Body of pancreas (tissue), 4 donors: ENCODE results near the gene ZFYVE21. TPM values are rescaled to one million over a fixed set of nuclear protein-coding genes. Genes with fewer than 3 reads are reported as not detected.

Experiments
- ATAC-seq: fragments of 150-250 bp; one replicate; pipeline ENCODE4 v1.9.1; 2016
- DNase-seq, 4 donors: peaks; one replicate each; pipeline ENCODE4 v3.0.0-alpha.2; 2019
- H3K27ac ChIP-seq, 4 donors: fragments of 200-600 bp; sonication (generic); 1 replicate in 3 of 4; 2 replicates in 1 of 4; pipeline versions ENCODE4 v1.5.1 to v1.6.1; 2016 to 2019; ENCODE audit warnings: mild to moderate bottlenecking in 1 of 4, mixed read lengths in 1 of 4, moderate library complexity in 1 of 4
- H3K27me3 ChIP-seq, 2 donors: fragments of 200-600 bp; sonication (generic); one replicate each; pipeline ENCODE4 v1.6.0; 2016; ENCODE audit warnings: mild to moderate bottlenecking in 1 of 2
- H3K36me3 ChIP-seq, 2 donors: fragments of 200-600 bp; sonication (generic); replicated peaks in 1 of 2; 2 replicates each; pipeline ENCODE4 v1.5.1; 2016; ENCODE audit warnings: low read depth in 2 of 2; ENCODE audit not compliant: insufficient read depth in 1 of 2
- H3K4me1 ChIP-seq: fragments of 200-600 bp; sonication (generic); one replicate; pipeline ENCODE4 v1.6.0; 2016
- H3K4me3 ChIP-seq, 2 donors: fragments of 200-600 bp; sonication (generic); 1 replicate in 1 of 2; 2 replicates in 1 of 2; pipeline ENCODE4 v1.5.1; 2016 to 2019
- H3K9me3 ChIP-seq, 3 donors: fragments of 200-600 bp; sonication (generic); 1 replicate in 2 of 3; 2 replicates in 1 of 3; pipeline ENCODE4 v1.5.1; 2016
- CTCF ChIP-seq, 7 experiments: fragments of 450-650 bp in 4 of 7; fragments of 200-600 bp in 3 of 7; sonication (generic) in 3 of 7; IDR thresholded peaks; one replicate each; pipeline ENCODE4 v1.5.1; 2016 to 2019; ENCODE audit warnings: antibody characterized with exemption in 7 of 7
- POLR2A ChIP-seq, 3 donors: fragments of 450-650 bp; IDR thresholded peaks; one replicate each; pipeline ENCODE4 v1.6.1; 2016; ENCODE audit warnings: antibody characterized with exemption in 3 of 3, mild to moderate bottlenecking in 2 of 3
- WGBS, 2 donors: methylation state at CpG; one replicate each; pipeline ENCODE4 v1.1.5; 2017; 5-methylcytosine and 5-hydroxymethylcytosine counted together
- intact Hi-C: fragments of 100-400 bp; cut with DNase I; formaldehyde crosslinking; loops from one replicate; pipeline ENCODE4 v1.15.1; 2023
- total RNA-seq, 2 donors: library from RNA; depleted of rRNA; stranded (reverse); fragments of >200 nt; gene quantifications; one replicate each; pipeline ENCODE4 v1.1.0, GENCODE V29; 2016

ZFYVE21 gene
- total RNA-seq, 2 donors from 2014 or later: 32.9 to 82.4 TPM

DNA sequence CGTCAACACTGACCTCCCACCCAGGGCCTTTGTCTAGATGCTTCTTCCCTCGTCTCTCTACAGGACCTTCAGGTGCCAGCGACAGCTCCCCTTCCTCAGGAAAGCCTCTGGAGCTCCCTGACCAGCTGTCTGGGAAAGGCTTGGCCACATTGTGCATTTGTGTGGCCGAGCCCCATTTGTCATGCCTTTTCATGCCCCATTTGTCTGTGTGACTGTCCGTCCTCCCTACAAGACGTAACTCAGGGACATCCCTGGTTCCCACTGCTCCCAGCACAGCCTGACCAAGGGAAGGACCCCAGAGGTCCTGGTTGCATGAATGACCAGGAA lies 23.8 kb downstream of the ZFYVE21 start:
- H3K27me3 ChIP-seq: no peaks in the 10 kb centered on the region
- DNase-seq (no peak), ATAC-seq (no peak)
- no peak overlapping the region for H3K4me3 ChIP-seq
- H3K9me3 ChIP-seq: no peaks in the 10 kb centered on the region
- TF ChIP-seq CTCF (IDR thresholded peaks at IDR 0.05) (no peak), POLR2A (IDR thresholded peaks at IDR 0.05) (no peak)
- H3K27ac ChIP-seq: no peak overlapping the region
- WGBS, 2 donors: 90 to 96% methylated on average over 5 to 6 of the region's 6 CpGs
- peaks cover 0 to 23% of the 10 kb centered on the region in 2 donors for H3K36me3 ChIP-seq
- intact Hi-C loops: no loop called here
- H3K4me1 ChIP-seq: no peaks in the 10 kb centered on the region

DNA sequence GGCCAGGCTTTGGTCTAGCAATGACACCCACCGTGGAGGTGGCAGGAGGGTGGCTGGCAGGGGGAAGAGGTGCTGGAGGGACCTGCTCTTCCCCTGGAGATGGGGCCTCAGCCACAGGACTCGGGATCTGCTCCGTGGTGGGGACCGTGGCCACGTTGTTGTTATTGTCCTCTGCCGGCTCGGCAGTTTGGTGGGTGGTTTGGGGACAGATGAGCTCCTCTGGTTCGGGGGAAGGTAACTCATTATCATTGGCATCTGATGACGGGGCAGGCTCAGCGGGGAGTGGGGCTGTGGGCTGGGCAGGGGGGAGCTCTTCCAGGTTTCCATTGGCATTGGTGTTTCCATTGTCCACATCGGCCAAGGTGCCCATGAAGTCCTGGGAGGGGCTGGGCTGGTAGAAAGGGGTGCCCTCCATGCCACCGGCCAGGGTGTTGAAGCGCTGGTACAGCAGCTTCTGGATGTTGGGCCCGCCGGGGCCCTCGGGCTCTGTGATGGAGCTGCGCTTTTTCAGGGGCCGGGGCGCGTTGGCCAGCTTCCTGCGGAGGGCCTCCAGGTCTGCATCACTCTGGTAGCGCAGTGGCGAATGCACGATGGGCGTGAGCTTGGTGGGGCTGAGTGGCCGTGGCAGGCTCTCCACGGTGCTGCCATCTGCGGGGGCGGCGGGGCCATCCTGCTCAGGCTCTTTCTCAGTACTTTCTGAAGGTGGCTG lies 24.3 kb downstream of the ZFYVE21 start:
- intact Hi-C loops: no loop called here
- 93 to 100% methylated on average over 5 to 30 of the region's 30 CpGs for WGBS, 2 donors
- no peaks in the 10 kb centered on the region for H3K9me3 ChIP-seq
- peaks cover 0 to 22% of the 10 kb centered on the region in 2 donors for H3K36me3 ChIP-seq
- ATAC-seq (no peak), DNase-seq (no peak)
- no peaks in the 10 kb centered on the region for H3K4me1 ChIP-seq
- no peak overlapping the region for H3K4me3 ChIP-seq
- no peaks in the 10 kb centered on the region for H3K27me3 ChIP-seq
- no peak overlapping the region for H3K27ac ChIP-seq
- TF ChIP-seq POLR2A (IDR thresholded peaks at IDR 0.05) (no peak), CTCF (IDR thresholded peaks at IDR 0.05) (no peak)

DNA sequence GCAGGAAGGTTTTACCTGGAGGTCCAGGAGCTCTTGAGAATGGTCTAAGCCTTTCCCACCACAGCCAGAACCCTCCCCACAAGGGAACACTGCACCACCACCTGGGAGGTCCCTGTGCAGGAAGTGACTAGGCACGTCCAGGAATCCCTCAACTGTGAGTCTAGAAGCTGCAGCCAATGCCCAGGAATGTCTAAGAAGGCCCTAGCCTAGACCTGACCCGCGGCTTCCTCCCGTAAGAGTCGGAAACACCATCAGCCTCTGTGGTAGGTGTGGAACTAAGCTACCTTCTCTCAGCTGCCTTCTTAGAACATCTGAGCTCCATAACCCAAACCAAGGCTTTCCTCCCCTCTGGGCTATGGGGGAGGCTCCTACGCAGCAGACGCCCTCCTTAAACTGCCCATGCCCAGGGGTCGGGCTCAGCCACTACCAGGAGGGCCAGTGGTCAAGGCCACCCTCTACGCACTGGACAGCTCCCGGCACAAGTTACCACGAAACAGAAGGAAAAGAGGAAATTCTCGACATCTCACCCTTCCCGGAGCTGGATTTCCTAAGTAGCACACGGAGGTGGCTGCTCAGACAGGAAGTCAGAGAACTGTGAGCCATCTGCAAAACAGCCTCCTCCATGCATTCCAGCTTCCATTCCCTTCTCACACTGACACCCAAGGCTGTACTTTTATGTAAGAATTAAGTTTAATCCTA lies 25.5 kb downstream of the ZFYVE21 start:
- no peak for ATAC-seq
- no peak overlapping the region for H3K4me3 ChIP-seq
- no peak for TF ChIP-seq CTCF (IDR thresholded peaks at IDR 0.05)
- TF ChIP-seq POLR2A (IDR thresholded peaks at IDR 0.05): no peak
- H3K36me3 ChIP-seq: peaks cover 0 to 24% of the 10 kb centered on the region in 2 donors
- no peaks in the 10 kb centered on the region for H3K9me3 ChIP-seq
- 74 to 88% methylated on average over 6 to 14 of the region's 14 CpGs for WGBS, 2 donors
- H3K4me1 ChIP-seq: no peaks in the 10 kb centered on the region
- no peak for DNase-seq
- intact Hi-C loops: no loop called here
- no peak overlapping the region for H3K27ac ChIP-seq
- no peaks in the 10 kb centered on the region for H3K27me3 ChIP-seq

DNA sequence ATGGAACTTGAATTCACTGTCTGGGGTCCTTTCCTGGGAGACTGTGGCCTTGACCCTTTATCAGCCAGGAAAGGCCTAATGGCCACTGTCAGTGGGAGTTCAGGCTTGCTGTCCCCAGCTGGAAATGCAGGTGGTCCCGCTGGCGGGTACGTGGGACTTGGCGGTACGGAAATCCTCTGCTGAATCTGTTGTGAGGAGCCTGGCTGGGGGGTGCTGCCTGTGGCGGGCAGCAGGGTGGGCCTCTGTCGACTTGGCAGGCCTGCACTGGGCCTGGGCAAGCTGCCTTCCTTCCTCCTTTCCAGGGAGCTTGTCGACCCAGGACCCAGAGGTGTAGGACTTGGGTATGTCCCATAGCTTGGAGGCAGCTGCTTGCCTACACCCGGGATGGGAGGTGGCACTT lies 26.3 kb downstream of the ZFYVE21 start:
- Histone ChIP-seq H3K27me3 (no peaks in the 10 kb centered on the region), H3K27ac (no peak overlapping the region), H3K4me3 (no peak overlapping the region), H3K9me3 (no peaks in the 10 kb centered on the region), H3K36me3 (peaks cover 0 to 26% of the 10 kb centered on the region in 2 donors), H3K4me1 (no peaks in the 10 kb centered on the region)
- intact Hi-C loops: no loop called here
- 88 to 91% methylated on average over 2 to 9 of the region's 9 CpGs for WGBS, 2 donors
- DNase-seq (no peak), ATAC-seq (no peak)
- TF ChIP-seq POLR2A (IDR thresholded peaks at IDR 0.05): no peak
- TF ChIP-seq CTCF (IDR thresholded peaks at IDR 0.05): no peak
